H9 (cell line): ENCODE data around the gene ROR1. TPM values are rescaled to one million over a fixed set of nuclear protein-coding genes. Genes with fewer than 3 reads are reported as not detected.

Source experiments
- DNase-seq: peaks from one replicate; pipeline ENCODE4 v3.0.0-alpha.2; 2017
- H2AFZ ChIP-seq: one replicate; pipeline ENCODE4 v1.6.1; 2013; ENCODE audit warnings: mild to moderate bottlenecking, low read length, control low read depth, moderate library complexity
- H2AK5ac ChIP-seq: 2 replicates; pipeline ENCODE4 v1.6.1; 2013; ENCODE audit warnings: low read length, control low read depth, mixed read lengths; ENCODE audit not compliant: insufficient read length
- H2BK120ac ChIP-seq: one replicate; pipeline ENCODE4 v1.6.1; 2013; ENCODE audit warnings: low read depth, mild to moderate bottlenecking, low read length, control low read depth, inconsistent platforms; ENCODE audit not compliant: poor library complexity, severe bottlenecking
- H2BK12ac ChIP-seq: 2 replicates; pipeline ENCODE4 v1.6.1; 2013; ENCODE audit warnings: low read length, control low read depth, mixed read lengths, low read depth; ENCODE audit not compliant: insufficient read length
- H2BK15ac ChIP-seq: 2 replicates; pipeline ENCODE4 v1.6.1; 2013; ENCODE audit warnings: low read depth, low read length, control low read depth
- H2BK20ac ChIP-seq: one replicate; pipeline ENCODE4 v1.6.1; 2013; ENCODE audit warnings: low read depth, mild to moderate bottlenecking, low read length, control low read depth, inconsistent platforms; ENCODE audit not compliant: poor library complexity, severe bottlenecking
- H2BK5ac ChIP-seq: 2 replicates; pipeline ENCODE4 v1.6.1; 2013; ENCODE audit warnings: low read length, control low read depth, mixed read lengths; ENCODE audit not compliant: insufficient read length
- H3K14ac ChIP-seq: 2 replicates; pipeline ENCODE4 v1.6.1; 2013; ENCODE audit warnings: low read length, control low read depth; ENCODE audit not compliant: insufficient read depth
- H3K18ac ChIP-seq: 2 replicates; pipeline ENCODE4 v1.6.1; 2013; ENCODE audit warnings: low read depth, mild to moderate bottlenecking, mixed read lengths, low read length, control low read depth; ENCODE audit not compliant: insufficient read length
- H3K23ac ChIP-seq: 2 replicates; pipeline ENCODE4 v1.6.1; 2013; ENCODE audit warnings: low read length, control low read depth, mixed read lengths, low read depth; ENCODE audit not compliant: insufficient read length
- H3K23me2 ChIP-seq: 2 replicates; pipeline ENCODE4 v1.6.1; 2013; ENCODE audit warnings: low read depth, mild to moderate bottlenecking, mixed read lengths, low read length, control low read depth; ENCODE audit not compliant: insufficient read length, poor library complexity, severe bottlenecking
- H3K27ac ChIP-seq: 2 replicates; pipeline ENCODE4 v1.5.1; 2013; ENCODE audit warnings: low read length, control low read depth, mixed read lengths, low read depth; ENCODE audit not compliant: insufficient read length
- H3K27me3 ChIP-seq: 2 replicates; pipeline ENCODE4 v1.6.1; 2013; ENCODE audit warnings: low read length, control low read depth, inconsistent platforms; ENCODE audit not compliant: insufficient read depth
- H3K4ac ChIP-seq: 2 replicates; pipeline ENCODE4 v1.6.1; 2013; ENCODE audit warnings: low read depth, mild to moderate bottlenecking, control low read depth, inconsistent platforms, low read length, moderate library complexity
- H3K4me1 ChIP-seq: 2 replicates; pipeline ENCODE4 v1.6.1; 2013; ENCODE audit warnings: low read length, control low read depth, inconsistent platforms; ENCODE audit not compliant: insufficient read depth
- H3K4me2 ChIP-seq: 2 replicates; pipeline ENCODE4 v1.6.1; 2013; ENCODE audit warnings: low read length, control low read depth, mixed read lengths; ENCODE audit not compliant: insufficient read length, insufficient read depth
- H3K56ac ChIP-seq: 2 replicates; pipeline ENCODE4 v1.6.1; 2013; ENCODE audit warnings: low read depth, mild to moderate bottlenecking, mixed read lengths, low read length, control low read depth; ENCODE audit not compliant: insufficient read length
- H3K79me1 ChIP-seq: 2 replicates; pipeline ENCODE4 v1.6.1; 2013; ENCODE audit warnings: low read depth, mild to moderate bottlenecking, moderate library complexity, low read length, control low read depth, inconsistent platforms; ENCODE audit not compliant: insufficient read depth, poor library complexity, severe bottlenecking
- H3K79me2 ChIP-seq: 2 replicates; pipeline ENCODE4 v1.6.1; 2013; ENCODE audit warnings: low read length, control low read depth, inconsistent platforms; ENCODE audit not compliant: insufficient read depth
- H3K9ac ChIP-seq: 2 replicates; pipeline ENCODE4 v1.6.1; 2013; ENCODE audit warnings: low read length, control low read depth, mixed read lengths; ENCODE audit not compliant: insufficient read length; ENCODE audit errors: extremely low read depth
- H3K9me3 ChIP-seq: one replicate; pipeline ENCODE4 v1.6.1; 2013; ENCODE audit warnings: low read depth, low read length, inconsistent platforms; ENCODE audit not compliant: control insufficient read depth
- H3T11ph ChIP-seq: one replicate; pipeline ENCODE4 v1.6.1; 2013; ENCODE audit warnings: mild to moderate bottlenecking, low read length, control low read depth, inconsistent platforms
- H4K20me1 ChIP-seq: one replicate; pipeline ENCODE4 v1.6.1; 2013; ENCODE audit not compliant: control insufficient read depth, insufficient read length, insufficient read depth
- H4K5ac ChIP-seq: 2 replicates; pipeline ENCODE4 v1.6.1; 2013; ENCODE audit warnings: low read depth, mild to moderate bottlenecking, mixed read lengths, low read length, control low read depth; ENCODE audit not compliant: insufficient read length
- H4K8ac ChIP-seq: replicated peaks from 2 replicates; pipeline ENCODE4 v1.6.1; 2013; ENCODE audit warnings: low read length, control low read depth, mixed read lengths, low read depth; ENCODE audit not compliant: insufficient read length
- H4K91ac ChIP-seq: 2 replicates; pipeline ENCODE4 v1.6.1; 2013; ENCODE audit warnings: low read depth, mild to moderate bottlenecking, moderate library complexity, mixed read lengths, low read length, control low read depth; ENCODE audit not compliant: insufficient read length
- H3K27ac Mint-ChIP-seq, 3 experiments: 2 replicates in 2 of 3; 3 replicates in 1 of 3; pipeline ENCODE4 v1.8.0; 2020 to 2021; ENCODE audit warnings: mixed read lengths in 3 of 3, mild to moderate bottlenecking in 1 of 3, moderate library complexity in 1 of 3
- H3K27me3 Mint-ChIP-seq: 2 replicates; pipeline ENCODE4 v1.8.0; 2021; ENCODE audit warnings: low read depth, mild to moderate bottlenecking, moderate library complexity, mixed read lengths
- H3K36me3 Mint-ChIP-seq, 3 experiments: 2 replicates in 2 of 3; 3 replicates in 1 of 3; pipeline ENCODE4 v1.8.0; 2020 to 2021; ENCODE audit warnings: low read depth in 3 of 3, mixed read lengths in 3 of 3; ENCODE audit not compliant: insufficient read depth in 1 of 3
- H3K4me1 Mint-ChIP-seq, 2 experiments: 2 replicates each; pipeline ENCODE4 v1.8.0; 2020; ENCODE audit warnings: mixed read lengths in 2 of 2
- H3K4me3 Mint-ChIP-seq, 2 experiments: 2 replicates in 1 of 2; 3 replicates in 1 of 2; pipeline ENCODE4 v1.8.0; 2020 to 2021; ENCODE audit warnings: mild to moderate bottlenecking in 2 of 2, mixed read lengths in 2 of 2, moderate library complexity in 1 of 2
- H3K9me3 Mint-ChIP-seq, 2 experiments: 2 replicates in 1 of 2; 3 replicates in 1 of 2; pipeline ENCODE4 v1.8.0; 2020; ENCODE audit warnings: mild to moderate bottlenecking in 2 of 2, mixed read lengths in 2 of 2, moderate library complexity in 1 of 2
- CTCF ChIP-seq: fragments of 200-600 bp; sonication (generic); conservative IDR thresholded peaks from 3 replicates; pipeline ENCODE4 v1.8.0; 2021; ENCODE audit warnings: antibody characterized with exemption, mild to moderate bottlenecking
- WGBS: extraction: QIAGEN DNeasy Blood & Tissue Kit; methylation state at CpG from one replicate; pipeline ENCODE4 v1.1.7; 2013; ENCODE audit warnings: missing lambda C conversion rate, low lambda C conversion rate, mixed read lengths; ENCODE audit not compliant: insufficient read length; ENCODE audit errors: extremely low coverage; 5-methylcytosine and 5-hydroxymethylcytosine counted together
- total RNA-seq: library from RNA; stranded (reverse); gene quantifications from 2 replicates; pipeline ENCODE4 v1.2.1, GENCODE V29; 2021

Gene ROR1
- total RNA-seq, 1 experiment from 2014 or later, result 75.9 TPM

- no peak overlapping the region for H3K4me2 ChIP-seq
- no peak overlapping the region for H2BK15ac ChIP-seq
- H2AK5ac ChIP-seq, result no peak overlapping the region
- peaks cover 46 to 55% of the 10 kb centered on the region in 2 experiments for H3K4me1 Mint-ChIP-seq
- no peak overlapping the region for H2AFZ ChIP-seq
- no peaks in the 10 kb centered on the region for H3K9me3 ChIP-seq
- no peak overlapping the region for H3K18ac ChIP-seq
- no peak overlapping the region for H3K27ac ChIP-seq
- no peaks in the 10 kb centered on the region for H3K79me1 ChIP-seq
- DNase-seq, result no peak
- H3K36me3 Mint-ChIP-seq, result no peaks in the 10 kb centered on the region
- H3K79me2 ChIP-seq, result no peaks in the 10 kb centered on the region
- no peak overlapping the region for H2BK120ac ChIP-seq
- no peaks in the 10 kb centered on the region for H3K23me2 ChIP-seq
- no peaks in the 10 kb centered on the region for H3K9me3 Mint-ChIP-seq
- no peaks in the 10 kb centered on the region for H3K27me3 Mint-ChIP-seq
- H3K4ac ChIP-seq, result no peak overlapping the region
- no CpG with 5 or more reads among the region's 4 CpGs for WGBS
- no peak overlapping the region for H3K9ac ChIP-seq
- H2BK20ac ChIP-seq, result no peak overlapping the region
- peaks cover 15% of the 10 kb centered on the region for H3K4me1 ChIP-seq
- H3K14ac ChIP-seq, result no peak overlapping the region
- H2BK5ac ChIP-seq, result no peak overlapping the region
- no peak overlapping the region for H3K56ac ChIP-seq
- H4K91ac ChIP-seq, result no peak overlapping the region
- no peak for TF ChIP-seq CTCF
- H3K27me3 ChIP-seq, result no peaks in the 10 kb centered on the region
- H4K20me1 ChIP-seq, result no peaks in the 10 kb centered on the region
- H3K4me3 Mint-ChIP-seq, result no peak overlapping the region
- no peak overlapping the region for H3K27ac Mint-ChIP-seq
- H4K5ac ChIP-seq, result no peak overlapping the region
- H4K8ac ChIP-seq, result no peak overlapping the region
- H3T11ph ChIP-seq, result no peak overlapping the region
- H2BK12ac ChIP-seq, result no peak overlapping the region
- no peak overlapping the region for H3K23ac ChIP-seq
Observed at GRCh38 chr1:64074767-64075166, 300.9 kb downstream of the ROR1 start.
